ENCODE measurements around the gene NAGLU. TPM values are rescaled to one million over a fixed set of nuclear protein-coding genes. Genes with fewer than 3 reads are reported as not detected.

Gene NAGLU
- total and polyA plus RNA-seq, 2 of the 13 experiments (the other 11 are each of a cell fraction or from before 2014, with no cell fraction given), result 28.2 to 40.1 TPM

- TF ChIP-seq HMGXB4 (CRISPR knock-in tag; IDR thresholded peaks at IDR 0.05; ENCODE audit: borderline replicate concordance in 1 of 2, low read depth in 1 of 2) (peak; percentile 10 to 53; a peak in 2 of 4 replicates), IRX3 (CRISPR knock-in tag; IDR thresholded peaks at IDR 0.05; ENCODE audit: borderline replicate concordance, low read depth) (no peak), RXRA (CRISPR knock-in tag; IDR thresholded peaks at IDR 0.05) (peak; percentile 95), GTF2F1 (IDR thresholded peaks at IDR 0.05; ENCODE audit: low read length) (no peak), BATF2 (CRISPR knock-in tag; IDR thresholded peaks at IDR 0.05) (no peak), RERE (CRISPR knock-in tag; IDR thresholded peaks at IDR 0.05; ENCODE audit: low read depth) (peak; percentile 79), ZNF580 (CRISPR knock-in tag; IDR thresholded peaks at IDR 0.05; ENCODE audit: borderline replicate concordance, low read depth) (peak; percentile 91; the same call in 1 of the 2 replicates), HNF1A (IDR thresholded peaks at IDR 0.05; ENCODE audit: low read depth) (peak; percentile 60; the same call in 1 of the 2 replicates), HNF1A (CRISPR knock-in tag; IDR thresholded peaks at IDR 0.05; ENCODE audit: borderline replicate concordance) (peak; percentile 81; the same call in 1 of the 2 replicates), ZMYM4 (CRISPR knock-in tag; IDR thresholded peaks at IDR 0.05) (peak; percentile 51), ZSCAN29 (CRISPR knock-in tag; conservative IDR thresholded peaks at IDR 0.05) (peak; percentile 84; the same call in 1 of the 2 replicates), ZNF574 (CRISPR knock-in tag; IDR thresholded peaks at IDR 0.05) (peak; percentile 80)
Measured at GRCh38 chr17:42530952-42531454, 5.0 kb upstream of the NAGLU start (continued).

All from HepG2 (cell line).